AG09319 (cell line): Measurements from ENCODE around the gene TOLLIP.
"Not testable (repeated sequence)": the region's sequence is repeated elsewhere in the genome, so short reads cannot be mapped to it uniquely, and the experiment has no call there.

ENCODE experiments used
- DNase-seq: peaks from one replicate; pipeline ENCODE4 v3.0.0-alpha.2; 2010; ENCODE audit warnings: low read depth; ENCODE audit errors: extremely low read depth
- TF ChIP-seq, protein P1 (sequence below): IDR thresholded peaks from 2 replicates; pipeline ENCODE4 v1.5.1; 2011; ENCODE audit warnings: low read depth, mild to moderate bottlenecking, inconsistent platforms, low read length, moderate library complexity

TOLLIP gene

DNA sequence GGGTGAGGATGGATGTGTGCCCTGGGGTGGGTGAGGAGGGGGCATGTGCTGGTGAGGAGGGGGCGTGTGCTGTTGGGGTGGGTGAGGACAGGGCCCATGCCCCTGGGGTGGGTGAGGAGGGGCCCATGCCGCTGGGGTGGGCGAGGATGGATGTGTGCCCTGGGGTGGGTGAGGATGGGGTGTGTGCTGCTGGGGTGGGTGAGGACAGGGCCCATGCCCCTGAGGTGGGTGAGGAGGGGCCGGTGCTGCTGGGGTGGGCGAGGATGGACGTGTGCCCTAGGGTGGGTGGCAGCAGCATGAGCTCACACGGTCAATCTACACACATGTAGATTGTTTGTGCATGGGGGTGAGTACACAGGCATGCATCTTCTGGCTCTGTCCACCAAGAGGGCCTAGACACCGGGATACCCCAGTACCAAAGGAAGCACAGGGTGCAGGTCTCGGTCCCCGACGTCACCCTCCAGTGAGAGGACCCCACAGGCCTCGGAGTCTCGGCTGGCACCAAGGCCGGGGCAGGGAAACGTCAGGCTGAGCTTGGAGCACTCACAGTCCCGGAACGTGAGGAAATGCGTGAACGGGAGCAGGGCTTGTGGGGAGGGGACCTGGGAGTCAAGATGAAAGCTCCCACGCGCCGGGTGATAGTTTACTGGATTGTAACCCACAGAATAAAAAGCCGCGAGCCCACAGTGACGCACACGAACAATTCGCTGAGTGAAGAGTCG, 37.4 kb upstream of the TOLLIP start:
- no peak for DNase-seq
- TF ChIP-seq, protein P1, sequence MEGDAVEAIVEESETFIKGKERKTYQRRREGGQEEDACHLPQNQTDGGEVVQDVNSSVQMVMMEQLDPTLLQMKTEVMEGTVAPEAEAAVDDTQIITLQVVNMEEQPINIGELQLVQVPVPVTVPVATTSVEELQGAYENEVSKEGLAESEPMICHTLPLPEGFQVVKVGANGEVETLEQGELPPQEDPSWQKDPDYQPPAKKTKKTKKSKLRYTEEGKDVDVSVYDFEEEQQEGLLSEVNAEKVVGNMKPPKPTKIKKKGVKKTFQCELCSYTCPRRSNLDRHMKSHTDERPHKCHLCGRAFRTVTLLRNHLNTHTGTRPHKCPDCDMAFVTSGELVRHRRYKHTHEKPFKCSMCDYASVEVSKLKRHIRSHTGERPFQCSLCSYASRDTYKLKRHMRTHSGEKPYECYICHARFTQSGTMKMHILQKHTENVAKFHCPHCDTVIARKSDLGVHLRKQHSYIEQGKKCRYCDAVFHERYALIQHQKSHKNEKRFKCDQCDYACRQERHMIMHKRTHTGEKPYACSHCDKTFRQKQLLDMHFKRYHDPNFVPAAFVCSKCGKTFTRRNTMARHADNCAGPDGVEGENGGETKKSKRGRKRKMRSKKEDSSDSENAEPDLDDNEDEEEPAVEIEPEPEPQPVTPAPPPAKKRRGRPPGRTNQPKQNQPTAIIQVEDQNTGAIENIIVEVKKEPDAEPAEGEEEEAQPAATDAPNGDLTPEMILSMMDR, result no peak

DNA sequence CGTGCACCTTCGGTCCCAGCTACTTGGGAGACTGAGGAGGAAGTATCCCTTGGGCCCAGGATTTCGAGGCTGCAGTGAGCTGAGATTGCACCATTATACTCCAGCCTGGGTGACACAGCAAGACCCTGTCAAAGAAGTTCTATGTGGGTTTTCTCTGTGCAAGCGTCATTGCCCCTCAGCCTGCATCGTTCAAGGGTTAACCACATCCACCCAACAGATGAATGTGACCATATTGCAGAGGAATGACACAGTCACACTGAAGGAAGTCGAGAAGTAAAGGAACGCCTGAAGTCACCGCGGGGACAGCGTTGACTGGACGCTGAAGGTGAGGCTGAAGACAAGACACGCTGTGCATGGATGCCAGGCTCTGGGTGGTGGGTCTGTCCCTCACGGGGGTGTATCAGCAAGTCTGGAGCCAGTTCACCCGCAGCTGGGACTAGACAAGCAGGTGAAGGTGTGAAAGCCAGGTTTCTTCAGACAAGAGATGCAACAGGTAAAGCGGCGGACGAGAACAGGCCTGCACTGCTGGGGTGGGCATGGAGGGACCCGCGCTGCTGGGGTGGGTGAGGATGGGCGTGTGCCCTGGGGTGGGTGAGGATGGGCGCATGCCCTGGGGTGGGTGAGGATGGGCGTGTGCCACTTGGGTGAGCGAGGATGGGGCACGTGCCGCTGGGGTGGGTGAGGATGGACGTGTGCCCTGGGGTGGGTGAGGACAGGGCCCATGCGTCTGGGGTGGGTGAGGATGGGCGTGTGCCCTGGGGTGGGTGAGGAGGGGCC, 36.5 kb upstream of the TOLLIP start:
- TF ChIP-seq, protein P1, result no peak
- no peak for DNase-seq

DNA sequence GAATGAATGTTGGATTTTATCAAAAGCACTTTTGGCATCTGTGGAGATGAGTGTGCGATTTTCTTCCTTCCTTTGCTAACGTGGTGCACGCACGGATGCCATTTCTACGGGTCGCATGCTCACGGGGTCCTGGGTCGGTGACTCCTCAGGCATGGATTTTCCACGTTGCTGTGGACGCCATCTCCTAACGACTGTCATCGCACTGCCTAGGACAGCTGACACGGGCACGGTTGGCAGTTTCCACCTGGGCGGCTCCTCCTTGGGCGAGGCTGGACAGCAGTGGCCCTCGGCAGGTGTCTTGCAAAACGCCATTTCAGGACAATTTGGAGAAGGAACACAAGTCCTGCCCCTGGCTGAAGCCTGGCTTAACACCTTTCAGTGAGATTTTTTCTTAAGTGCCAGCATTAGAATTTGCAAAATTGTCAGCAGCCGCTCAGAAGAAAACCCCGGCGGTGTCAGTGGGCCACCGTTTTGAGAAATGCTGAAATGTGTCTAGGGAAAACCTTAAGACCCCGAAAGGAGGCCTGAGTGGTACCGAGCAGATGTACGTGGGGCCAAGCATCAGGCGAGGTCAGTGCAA, 34.7 kb upstream of the TOLLIP start:
- no peak for DNase-seq
- TF ChIP-seq, protein P1, result no peak

DNA sequence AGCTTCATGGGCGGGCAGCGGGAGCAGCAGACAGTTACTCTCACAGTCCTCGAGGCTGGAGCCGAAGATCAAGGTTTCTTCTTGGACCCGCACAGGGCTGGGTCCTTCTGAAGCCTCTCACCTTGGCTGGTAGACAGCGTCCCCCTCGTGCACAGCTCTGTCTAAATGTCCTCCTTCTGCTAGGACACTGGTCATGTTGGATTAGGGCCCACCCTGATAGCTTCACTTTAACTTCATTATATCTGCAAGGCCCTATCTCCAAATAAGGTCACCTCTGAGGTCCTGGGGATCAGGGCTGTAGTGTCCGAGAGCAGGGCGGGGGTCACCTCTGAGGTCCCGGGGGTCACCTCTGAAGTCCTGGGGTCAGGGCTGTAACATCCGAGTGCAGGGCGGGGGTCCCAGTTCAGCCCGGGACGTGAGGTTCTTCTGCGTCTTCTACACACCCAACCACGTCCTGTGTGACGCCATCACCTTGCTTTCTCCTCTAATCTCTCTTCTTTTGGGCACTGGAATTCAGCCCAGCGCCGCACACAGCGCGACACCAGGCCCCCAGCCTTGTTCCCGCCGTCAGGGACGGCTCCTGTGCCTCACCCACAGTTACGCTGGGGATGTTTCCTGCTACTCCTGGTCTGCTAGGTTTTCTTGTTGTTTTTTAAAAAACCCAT, 34.1 kb upstream of the TOLLIP start:
- DNase-seq, result no peak
- TF ChIP-seq, protein P1, result no peak

DNA sequence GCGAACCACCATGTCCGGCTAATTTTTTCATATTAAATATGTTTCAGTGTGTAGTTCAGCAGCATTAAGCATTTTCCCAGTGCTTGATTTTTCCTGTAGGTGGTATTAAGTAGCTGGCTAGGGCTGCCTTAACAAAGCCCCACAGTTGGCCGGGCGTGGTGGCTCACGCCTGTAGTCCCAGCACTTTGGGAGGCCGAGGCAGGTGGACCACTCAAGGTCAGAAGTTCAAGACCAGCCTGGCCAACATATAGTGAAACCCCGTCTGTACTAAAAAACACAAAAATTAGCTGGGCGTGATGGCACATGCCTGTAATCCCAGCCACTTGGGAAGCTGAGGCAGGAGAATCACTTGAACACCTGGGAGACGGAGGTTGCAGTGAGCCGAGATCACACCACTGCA, 33.5 kb upstream of the TOLLIP start:
- DNase-seq, result no peak
- TF ChIP-seq, protein P1, result no peak

GRCh38 chr11:1341928-1342524, 32.6 kb upstream of the TOLLIP start:
- TF ChIP-seq, protein P1, result no peak
- DNase-seq, result no peak

GRCh38 chr11:1341226-1341625, 31.8 kb upstream of the TOLLIP start:
- DNase-seq, result not testable (repeated sequence)
